Measurements from ENCODE around the gene CPXM2.

- TF ChIP-seq CTCF (IDR thresholded peaks at IDR 0.05; ENCODE audit: low read depth, low read length, missing input control), result no peak
- TF ChIP-seq REST (IDR thresholded peaks at IDR 0.05), result no peak
- TF ChIP-seq TAF1 (conservative IDR thresholded peaks at IDR 0.05), result no peak
- TF ChIP-seq RAD21 (IDR thresholded peaks at IDR 0.05), result no peak
Measured at GRCh38 chr10:123854003-123854402, 37.6 kb downstream of the CPXM2 start.
